B cell (primary cell): ENCODE data around the gene CCDC136. TPM values are rescaled to one million over a fixed set of nuclear protein-coding genes. Genes with fewer than 3 reads are reported as not detected.

ENCODE experiments used
- ATAC-seq: fragments of 200-7000 bp; cut with Tn5 transposase; one replicate; pipeline ENCODE4 v1.10.0; 2021; ENCODE audit warnings: low read depth, mild to moderate bottlenecking, moderate number of reproducible peaks, moderate library complexity
- CTCF ChIA-PET: fragments of 350-600 bp; sonication (Branson Sonifier 250); formaldehyde crosslinking; loops from one replicate; lab custom pipeline; 2021; ENCODE audit warnings: antibody characterized with exemption, inconsistent platforms; lab: Charles Lee
- POLR2A ChIA-PET: fragments of 350-600 bp; sonication (Branson Sonifier 250); formaldehyde crosslinking; loops from one replicate; lab custom pipeline; 2021; ENCODE audit warnings: antibody characterized with exemption; lab: Charles Lee
- DNase-seq: peaks from one replicate; pipeline ENCODE4 v3.0.0; 2013
- H2AFZ ChIP-seq: 2 replicates; pipeline ENCODE4 v1.6.1; 2012; ENCODE audit warnings: mild to moderate bottlenecking, low read depth, low read length; ENCODE audit not compliant: insufficient read depth, poor library complexity, severe bottlenecking
- H3K27ac ChIP-seq, 2 donors: 1 replicate in 1 of 2; 2 replicates in 1 of 2; pipeline ENCODE4 v1.5.1; 2012 to 2013; ENCODE audit warnings: low read length in 2 of 2, mild to moderate bottlenecking in 2 of 2, moderate library complexity in 1 of 2
- H3K27me3 ChIP-seq, 4 experiments: fragments of 200-600 bp in 1 of 4; sonication (generic) in 1 of 4; replicated peaks in 1 of 4; 1 replicate in 2 of 4; 2 replicates in 2 of 4; pipeline versions ENCODE4 v1.6.1 to v1.7.0; 2013 to 2016; ENCODE audit warnings: low read length in 3 of 4, mild to moderate bottlenecking in 2 of 4, mixed read lengths in 1 of 4, moderate library complexity in 1 of 4; ENCODE audit not compliant: insufficient read depth in 4 of 4, control insufficient read depth in 3 of 4; ENCODE audit errors: control extremely low read depth in 1 of 4
- H3K36me3 ChIP-seq, 2 experiments: replicated peaks in 1 of 2; 1 replicate in 1 of 2; 2 replicates in 1 of 2; pipeline versions ENCODE4 v1.6.1 to v1.7.1; 2013; ENCODE audit warnings: low read length in 1 of 2; ENCODE audit not compliant: insufficient read depth in 2 of 2, control insufficient read depth in 1 of 2; ENCODE audit errors: control extremely low read depth in 1 of 2, extremely low read depth in 1 of 2
- H3K4me1 ChIP-seq, 2 donors: fragments of 200-600 bp in 1 of 2; sonication (generic) in 1 of 2; 1 replicate in 1 of 2; 2 replicates in 1 of 2; pipeline versions ENCODE4 v1.5.1 to v1.6.1; 2013 to 2017; ENCODE audit warnings: low read length in 2 of 2; ENCODE audit not compliant: control insufficient read depth in 2 of 2, insufficient read depth in 2 of 2
- H3K4me2 ChIP-seq: replicated peaks from 2 replicates; pipeline ENCODE3; 2012; ENCODE audit warnings: mild to moderate bottlenecking, low read depth, low read length; ENCODE audit not compliant: poor library complexity, severe bottlenecking
- H3K4me3 ChIP-seq, 5 experiments: fragments of 200-600 bp in 1 of 5; sonication (generic) in 1 of 5; 1 replicate in 3 of 5; 2 replicates in 2 of 5; pipeline versions ENCODE4 v1.5.1 to v1.7.0; 2011 to 2016; ENCODE audit warnings: low read length in 4 of 5, mild to moderate bottlenecking in 4 of 5, low read depth in 2 of 5, control low read depth in 1 of 5, moderate library complexity in 1 of 5; ENCODE audit not compliant: insufficient read depth in 1 of 5; ENCODE audit errors: control extremely low read depth in 1 of 5, extremely low read depth in 1 of 5
- H3K79me2 ChIP-seq: fragments of 200-600 bp; sonication (generic); one replicate; pipeline ENCODE4 v1.6.0; 2016; ENCODE audit warnings: low read length; ENCODE audit not compliant: control insufficient read depth, insufficient read depth
- H3K9ac ChIP-seq: fragments of 200-600 bp; sonication (generic); 2 replicates; pipeline ENCODE4 v1.6.1; 2017; ENCODE audit warnings: mild to moderate bottlenecking, low read length, moderate library complexity
- H3K9me3 ChIP-seq, 3 donors: one replicate each; pipeline versions ENCODE4 v1.6.1 to v1.7.1; 2013; ENCODE audit warnings: low read length in 2 of 3; ENCODE audit not compliant: control insufficient read depth in 2 of 3, insufficient read depth in 1 of 3; ENCODE audit errors: control extremely low read depth in 1 of 3
- H4K20me1 ChIP-seq: 2 replicates; pipeline ENCODE4 v1.6.0; 2012; ENCODE audit warnings: mild to moderate bottlenecking, low read length; ENCODE audit not compliant: insufficient read depth, control insufficient read depth, poor library complexity, severe bottlenecking
- H3K27ac Mint-ChIP-seq: one replicate; pipeline ENCODE4 v1.8.0; 2021; ENCODE audit warnings: mixed read lengths
- H3K27me3 Mint-ChIP-seq: one replicate; pipeline ENCODE4 v1.8.0; 2021; ENCODE audit warnings: mixed read lengths
- H3K4me1 Mint-ChIP-seq: one replicate; pipeline ENCODE4 v1.8.0; 2021; ENCODE audit warnings: mixed read lengths
- H3K4me3 Mint-ChIP-seq: one replicate; pipeline ENCODE4 v1.8.0; 2021; ENCODE audit warnings: mixed read lengths
- H3K9me3 Mint-ChIP-seq: one replicate; pipeline ENCODE4 v1.8.0; 2022; ENCODE audit warnings: mixed read lengths; ENCODE audit not compliant: insufficient read depth
- EZH2 ChIP-seq: IDR thresholded peaks from 2 replicates; pipeline ENCODE4 v1.6.1; 2012; ENCODE audit warnings: borderline replicate concordance, low read depth, mild to moderate bottlenecking, moderate library complexity, low read length; ENCODE audit not compliant: insufficient read depth, poor library complexity, severe bottlenecking
- WGBS: methylation state at CpG from one replicate; pipeline ENCODE4 v1.1.5; 2013; ENCODE audit warnings: missing lambda C conversion rate; ENCODE audit not compliant: insufficient coverage; 5-methylcytosine and 5-hydroxymethylcytosine counted together
- intact Hi-C: fragments of 100-400 bp; cut with micrococcal nuclease; formaldehyde crosslinking; loops from one replicate; pipeline ENCODE4 v1.10.0; 2022
- polyA plus RNA-seq: library from polyadenylated mRNA; depleted of rRNA; stranded (reverse); fragments of >200 nt; gene quantifications from 2 replicates; pipeline ENCODE4 v1.2.3, GENCODE V29; 2012
- total RNA-seq, 2 donors: library from RNA; stranded (reverse); fragments of 120-200 nt in 1 of 2; gene quantifications; 1 replicate in 1 of 2; 2 replicates in 1 of 2; pipeline versions ENCODE4 v1.2.3 to v1.2.4, GENCODE V29; 2013 to 2022
- TF ChIP-seq, protein P1 (sequence below): fragments of 200-600 bp; IDR thresholded peaks from one replicate; pipeline ENCODE4 v1.8.0; 2022; ENCODE audit warnings: antibody characterized with exemption, mild to moderate bottlenecking

CCDC136 gene
- total and polyA plus RNA-seq, 2 donors (not counting 1 experiment from before 2014, with no cell fraction given): 2.2 to 13.9 TPM

DNA sequence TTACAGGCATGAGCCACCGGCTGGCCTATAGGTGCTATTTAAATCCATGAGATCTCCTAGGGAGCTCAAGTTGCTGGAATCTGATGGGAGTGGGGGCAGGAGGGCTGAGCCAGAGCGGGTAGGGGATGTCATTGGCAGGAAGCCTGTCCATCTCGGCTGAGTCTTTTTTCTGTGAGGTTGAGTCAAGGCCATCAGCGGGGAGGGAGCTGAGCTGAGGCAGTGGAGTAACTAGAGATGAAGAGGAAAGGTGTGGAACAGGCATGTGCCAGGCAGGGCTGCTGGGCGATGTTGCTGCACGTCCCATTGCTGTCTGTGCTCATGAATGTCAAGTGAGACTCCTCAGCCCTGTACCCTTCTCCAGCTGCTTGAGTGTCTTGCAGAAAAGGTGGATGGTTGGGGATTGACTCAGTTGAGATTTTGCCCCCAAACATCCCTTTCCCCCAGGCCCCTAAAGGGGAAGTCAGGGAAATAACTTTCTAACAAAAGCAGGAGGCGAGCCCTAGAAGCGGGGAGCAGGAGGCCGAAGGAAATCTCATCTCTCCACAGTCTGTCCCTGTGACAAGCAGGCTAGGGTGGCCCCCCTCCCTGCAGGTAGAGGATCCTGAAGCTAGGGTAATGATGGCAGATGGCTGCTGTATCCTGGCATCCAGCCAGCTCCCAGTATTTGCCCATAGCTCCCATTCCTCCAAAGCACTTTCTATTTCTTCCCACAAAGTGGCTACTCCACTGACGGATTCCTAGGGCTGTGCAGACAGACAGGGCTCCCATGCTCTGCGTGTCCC lies 76.3 kb downstream of the CCDC136 start:
- H3K4me3 ChIP-seq: no peak overlapping the region
- H3K27ac ChIP-seq: no peak overlapping the region
- H3K9me3 ChIP-seq: no peaks in the 10 kb centered on the region
- peaks cover 7% of the 10 kb centered on the region for H3K27me3 Mint-ChIP-seq
- H3K27me3 ChIP-seq: peaks cover 0 to 14% (median 5%) of the 10 kb centered on the region in 4 experiments
- WGBS: 94% methylated on average over 7 of the region's 11 CpGs
- TF ChIP-seq, protein P1, sequence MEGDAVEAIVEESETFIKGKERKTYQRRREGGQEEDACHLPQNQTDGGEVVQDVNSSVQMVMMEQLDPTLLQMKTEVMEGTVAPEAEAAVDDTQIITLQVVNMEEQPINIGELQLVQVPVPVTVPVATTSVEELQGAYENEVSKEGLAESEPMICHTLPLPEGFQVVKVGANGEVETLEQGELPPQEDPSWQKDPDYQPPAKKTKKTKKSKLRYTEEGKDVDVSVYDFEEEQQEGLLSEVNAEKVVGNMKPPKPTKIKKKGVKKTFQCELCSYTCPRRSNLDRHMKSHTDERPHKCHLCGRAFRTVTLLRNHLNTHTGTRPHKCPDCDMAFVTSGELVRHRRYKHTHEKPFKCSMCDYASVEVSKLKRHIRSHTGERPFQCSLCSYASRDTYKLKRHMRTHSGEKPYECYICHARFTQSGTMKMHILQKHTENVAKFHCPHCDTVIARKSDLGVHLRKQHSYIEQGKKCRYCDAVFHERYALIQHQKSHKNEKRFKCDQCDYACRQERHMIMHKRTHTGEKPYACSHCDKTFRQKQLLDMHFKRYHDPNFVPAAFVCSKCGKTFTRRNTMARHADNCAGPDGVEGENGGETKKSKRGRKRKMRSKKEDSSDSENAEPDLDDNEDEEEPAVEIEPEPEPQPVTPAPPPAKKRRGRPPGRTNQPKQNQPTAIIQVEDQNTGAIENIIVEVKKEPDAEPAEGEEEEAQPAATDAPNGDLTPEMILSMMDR: no peak
- TF ChIP-seq EZH2: no peak
- no peak overlapping the region for H3K9ac ChIP-seq
- H3K79me2 ChIP-seq: peaks cover 34% of the 10 kb centered on the region
- no peak overlapping the region for H3K4me2 ChIP-seq
- H3K4me1 Mint-ChIP-seq: peaks cover 45% of the 10 kb centered on the region
- intact Hi-C loops: no loop called here
- no peak overlapping the region for H3K27ac Mint-ChIP-seq
- no peak for ATAC-seq
- CTCF ChIA-PET: interaction anchor here (1.1 kb wide), 1 partner anchor 16 kb away, joined by 7 read pairs; no protein-coding TSS in a partner anchor
- no peak overlapping the region for H2AFZ ChIP-seq
- H3K4me1 ChIP-seq: peaks cover 22 to 28% of the 10 kb centered on the region in 2 donors
- peaks cover 43% of the 10 kb centered on the region for H4K20me1 ChIP-seq
- H3K36me3 ChIP-seq: peaks cover 0 to 18% of the 10 kb centered on the region in 2 experiments
- no peaks in the 10 kb centered on the region for H3K9me3 Mint-ChIP-seq
- H3K4me3 Mint-ChIP-seq: peak overlapping the region; percentile 68
- no peak for DNase-seq
- POLR2A ChIA-PET: interaction anchor here (0.5 kb wide), 1 partner anchor 49 kb away, joined by 5 read pairs; no protein-coding TSS in a partner anchor

DNA sequence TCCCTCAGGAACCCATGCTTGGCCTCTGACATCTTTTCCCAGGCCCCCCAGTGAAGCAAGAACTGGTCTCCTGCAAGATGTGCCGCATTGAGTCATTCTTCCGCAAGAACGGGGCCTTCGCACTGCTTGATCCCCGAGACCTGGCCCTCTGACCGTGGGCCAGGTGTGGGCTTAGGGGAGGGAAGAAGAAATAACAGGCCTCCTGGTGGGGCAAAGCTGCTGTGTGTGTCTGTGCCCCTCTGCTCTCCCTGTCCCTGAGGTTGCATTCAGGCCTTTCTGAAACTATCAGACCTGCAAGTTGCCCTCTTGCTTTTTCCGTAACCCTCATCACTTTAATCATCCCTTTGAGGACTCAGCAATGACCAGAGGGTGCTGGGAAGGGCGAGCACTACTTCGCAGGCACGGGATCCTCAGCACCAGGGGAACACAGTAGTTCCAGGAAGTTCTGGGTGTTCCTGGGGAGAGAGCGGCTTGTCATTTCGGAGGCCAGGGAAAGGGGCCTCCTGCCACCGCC lies 76.9 kb downstream of the CCDC136 start:
- no peak overlapping the region for H3K27ac Mint-ChIP-seq

More for the DNA sequence above, 76.9 kb downstream of the CCDC136 start:
- Histone ChIP-seq H3K9me3 (no peaks in the 10 kb centered on the region), H3K4me2 (peak overlapping the region; percentile 97), H3K36me3 (peaks cover 0 to 18% of the 10 kb centered on the region in 2 experiments), H3K79me2 (peaks cover 27% of the 10 kb centered on the region), H3K27me3 (peaks cover 0 to 14% (median 5%) of the 10 kb centered on the region in 4 experiments), H3K4me1 (peaks cover 19 to 22% of the 10 kb centered on the region in 2 donors), H2AFZ (peak overlapping the region; percentile 70), H3K4me3 (peak overlapping the region in 3 of 5 experiments; percentile 51 to 53 (median 53)), H4K20me1 (peaks cover 38% of the 10 kb centered on the region), H3K27ac (no peak overlapping the region), H3K9ac (peak overlapping the region; percentile 63)
- CTCF ChIA-PET: interaction anchor here (1.4 kb wide), 1 partner anchor 27 kb away, joined by 4 read pairs; no protein-coding TSS in a partner anchor
- peaks cover 40% of the 10 kb centered on the region for H3K4me1 Mint-ChIP-seq
- POLR2A ChIA-PET: no interaction called here
- intact Hi-C loops: no loop called here
- H3K27me3 Mint-ChIP-seq: peaks cover 7% of the 10 kb centered on the region
- H3K4me3 Mint-ChIP-seq: peak overlapping the region; percentile 68
- 63% methylated on average over 13 of the region's 13 CpGs for WGBS
- no peaks in the 10 kb centered on the region for H3K9me3 Mint-ChIP-seq
- DNase-seq: no peak
- ATAC-seq: no peak
- TF ChIP-seq, protein P1: no peak
